OCI-LY1 (cell line): ENCODE measurements around the gene PARD3.

ENCODE experiments used
- CTCF ChIP-seq: fragments of 200-600 bp; sonication (generic), shearing (Covaris generic); IDR thresholded peaks from 2 replicates; pipeline ENCODE4 v1.5.1; 2017; ENCODE audit warnings: mild to moderate bottlenecking, antibody characterized with exemption, low read length, moderate library complexity, mixed read lengths
- EZH2 ChIP-seq: fragments of 200-600 bp; sonication (generic), shearing (Covaris generic); IDR thresholded peaks from 2 replicates; pipeline ENCODE4 v1.8.0; 2017; ENCODE audit warnings: borderline replicate concordance, mixed run types, mild to moderate bottlenecking, antibody characterized with exemption, low read length, moderate library complexity, mixed read lengths

GRCh38 chr10:34687434-34688210 lies 127.5 kb downstream of the PARD3 start:
- TF ChIP-seq CTCF (no peak), EZH2 (no peak)
